Thymus (tissue), 11 donors: ENCODE results near the gene TBXAS1. TPM values are rescaled to one million over a fixed set of nuclear protein-coding genes. Genes with fewer than 3 reads are reported as not detected.

Experiments used
- DNase-seq, 9 donors: peaks; one replicate each; pipeline ENCODE4 v3.0.0-alpha.2; 2013; ENCODE audit warnings: low spot score in 9 of 9, low read depth in 6 of 9, missing footprints in 1 of 9
- H3K27ac ChIP-seq, 2 donors: one replicate each; pipeline ENCODE4 v1.5.1; 2013; ENCODE audit warnings: control low read depth in 1 of 2, low read depth in 1 of 2, low read length in 1 of 2, mild to moderate bottlenecking in 1 of 2, moderate library complexity in 1 of 2
- H3K27me3 ChIP-seq, 2 donors: one replicate each; pipeline ENCODE4 v1.5.1; 2013; ENCODE audit warnings: low read length in 1 of 2; ENCODE audit not compliant: control insufficient read depth in 2 of 2, insufficient read depth in 1 of 2
- H3K36me3 ChIP-seq, 2 donors: one replicate each; pipeline ENCODE4 v1.5.1; 2013; ENCODE audit warnings: low read length in 1 of 2, mild to moderate bottlenecking in 1 of 2, moderate library complexity in 1 of 2; ENCODE audit not compliant: control insufficient read depth in 2 of 2, insufficient read depth in 2 of 2
- H3K4me1 ChIP-seq, 2 donors: one replicate each; pipeline ENCODE4 v1.5.1; 2013; ENCODE audit warnings: low read length in 2 of 2; ENCODE audit not compliant: control insufficient read depth in 2 of 2, insufficient read depth in 2 of 2
- H3K4me3 ChIP-seq, 2 donors: one replicate each; pipeline ENCODE4 v1.5.1; 2013; ENCODE audit warnings: low read length in 2 of 2, control low read depth in 1 of 2, mild to moderate bottlenecking in 1 of 2
- H3K9me3 ChIP-seq, 2 donors: one replicate each; pipeline ENCODE4 v1.5.1; 2013; ENCODE audit warnings: low read length in 1 of 2, mild to moderate bottlenecking in 1 of 2; ENCODE audit not compliant: control insufficient read depth in 2 of 2, insufficient read depth in 1 of 2
- WGBS: extraction: QIAGEN DNeasy Blood & Tissue Kit; methylation state at CpG from one replicate; pipeline ENCODE4 v1.1.7; 2013; 5-methylcytosine and 5-hydroxymethylcytosine counted together
- polyA plus RNA-seq: library from polyadenylated mRNA; stranded (reverse); fragments of 200-250 nt; gene quantifications from one replicate; pipeline ENCODE4 v1.2.3, GENCODE V29; 2013
- total RNA-seq: library from RNA; stranded (reverse); fragments of 120-200 nt; gene quantifications from one replicate; pipeline ENCODE4 v1.2.4, GENCODE V29; 2013
- donor health status: healthy.

TBXAS1 gene
- total and polyA plus RNA-seq, 2 donors, result 15.3 to 16.3 TPM

GRCh38 chr7:140025814-140026433 is 196.9 kb downstream of the TBXAS1 start:
- no peaks in the 10 kb centered on the region for H3K9me3 ChIP-seq
- 92% methylated on average over 12 of the region's 12 CpGs for WGBS
- no peak overlapping the region for H3K4me3 ChIP-seq
- peaks cover 52 to 73% of the 10 kb centered on the region in 2 donors for H3K36me3 ChIP-seq
- DNase-seq, result no peak
- H3K4me1 ChIP-seq, result no peaks in the 10 kb centered on the region
- H3K27ac ChIP-seq, result no peak overlapping the region
- no peaks in the 10 kb centered on the region for H3K27me3 ChIP-seq

DNA sequence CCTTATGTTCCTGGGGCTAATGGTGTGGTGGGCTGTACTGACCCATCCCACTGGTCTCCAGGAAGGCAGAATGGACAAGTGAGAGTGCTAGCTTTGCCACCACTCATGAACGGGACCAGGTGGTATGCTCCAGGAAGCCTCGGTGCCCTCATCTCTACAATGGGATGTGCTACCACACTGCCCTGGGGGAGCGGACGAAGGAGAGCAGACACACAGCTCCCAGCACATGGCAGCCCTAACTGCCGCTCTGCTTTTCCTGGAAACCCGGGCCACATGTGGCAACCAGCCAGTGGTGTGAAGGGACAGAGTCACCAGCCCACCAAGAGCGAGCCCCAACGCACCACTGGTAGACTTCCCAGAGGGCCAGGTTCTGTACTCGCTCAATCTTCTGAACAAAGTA is 197.9 kb downstream of the TBXAS1 start:
- no peaks in the 10 kb centered on the region for H3K9me3 ChIP-seq
- no peak overlapping the region for H3K27ac ChIP-seq
- no peaks in the 10 kb centered on the region for H3K27me3 ChIP-seq
- H3K4me1 ChIP-seq, result no peaks in the 10 kb centered on the region
- WGBS, result 98% methylated on average over 9 of the region's 9 CpGs
- H3K36me3 ChIP-seq, result peaks cover 49 to 72% of the 10 kb centered on the region in 2 donors
- DNase-seq, result no peak
- no peak overlapping the region for H3K4me3 ChIP-seq

GRCh38 chr7:140027858-140028257 is 198.8 kb downstream of the TBXAS1 start:
- WGBS, result 97% methylated on average over 9 of the region's 9 CpGs
- DNase-seq, result no peak
- H3K36me3 ChIP-seq, result peaks cover 41 to 63% of the 10 kb centered on the region in 2 donors

GRCh38 chr7:140028311-140028710 is 199.2 kb downstream of the TBXAS1 start:
- H3K36me3 ChIP-seq, result peaks cover 39 to 60% of the 10 kb centered on the region in 2 donors
- H3K4me1 ChIP-seq, result no peaks in the 10 kb centered on the region
- H3K27ac ChIP-seq, result no peak overlapping the region
- WGBS, result 96% methylated on average over 4 of the region's 4 CpGs
- DNase-seq, result no peak
- no peaks in the 10 kb centered on the region for H3K27me3 ChIP-seq
- no peaks in the 10 kb centered on the region for H3K9me3 ChIP-seq
- no peak overlapping the region for H3K4me3 ChIP-seq

More at GRCh38 chr7:140027858-140028257, 198.8 kb downstream of the TBXAS1 start:
- no peak overlapping the region for H3K27ac ChIP-seq
- H3K27me3 ChIP-seq, result no peaks in the 10 kb centered on the region
- no peaks in the 10 kb centered on the region for H3K4me1 ChIP-seq
- no peaks in the 10 kb centered on the region for H3K9me3 ChIP-seq
- H3K4me3 ChIP-seq, result no peak overlapping the region

GRCh38 chr7:140029072-140029471 is 200.0 kb downstream of the TBXAS1 start:
- Histone ChIP-seq H3K27me3 (no peaks in the 10 kb centered on the region), H3K4me3 (no peak overlapping the region), H3K9me3 (no peaks in the 10 kb centered on the region), H3K36me3 (peaks cover 38 to 59% of the 10 kb centered on the region in 2 donors), H3K27ac (no peak overlapping the region), H3K4me1 (no peaks in the 10 kb centered on the region)
- DNase-seq, result no peak
- 97% methylated on average over 1 of the region's 1 CpG for WGBS

- H3K4me3 ChIP-seq, result no peak overlapping the region
- WGBS, result 99% methylated on average over 1 of the region's 1 CpG
- H3K27me3 ChIP-seq, result no peaks in the 10 kb centered on the region
- H3K36me3 ChIP-seq, result peaks cover 31 to 54% of the 10 kb centered on the region in 2 donors
- no peaks in the 10 kb centered on the region for H3K9me3 ChIP-seq
- no peak overlapping the region for H3K27ac ChIP-seq
- H3K4me1 ChIP-seq, result peaks cover 4 to 5% of the 10 kb centered on the region in 2 donors
- DNase-seq, result no peak
Measured at GRCh38 chr7:140031364-140031763, 202.3 kb downstream of the TBXAS1 start.

GRCh38 chr7:140033036-140033435 is 204.0 kb downstream of the TBXAS1 start:
- Histone ChIP-seq H3K4me1 (peaks cover 6 to 7% of the 10 kb centered on the region in 2 donors), H3K27ac (no peak overlapping the region), H3K9me3 (no peaks in the 10 kb centered on the region), H3K36me3 (peaks cover 28 to 51% of the 10 kb centered on the region in 2 donors), H3K4me3 (no peak overlapping the region), H3K27me3 (no peaks in the 10 kb centered on the region)
- 98% methylated on average over 8 of the region's 8 CpGs for WGBS
- no peak for DNase-seq

DNA sequence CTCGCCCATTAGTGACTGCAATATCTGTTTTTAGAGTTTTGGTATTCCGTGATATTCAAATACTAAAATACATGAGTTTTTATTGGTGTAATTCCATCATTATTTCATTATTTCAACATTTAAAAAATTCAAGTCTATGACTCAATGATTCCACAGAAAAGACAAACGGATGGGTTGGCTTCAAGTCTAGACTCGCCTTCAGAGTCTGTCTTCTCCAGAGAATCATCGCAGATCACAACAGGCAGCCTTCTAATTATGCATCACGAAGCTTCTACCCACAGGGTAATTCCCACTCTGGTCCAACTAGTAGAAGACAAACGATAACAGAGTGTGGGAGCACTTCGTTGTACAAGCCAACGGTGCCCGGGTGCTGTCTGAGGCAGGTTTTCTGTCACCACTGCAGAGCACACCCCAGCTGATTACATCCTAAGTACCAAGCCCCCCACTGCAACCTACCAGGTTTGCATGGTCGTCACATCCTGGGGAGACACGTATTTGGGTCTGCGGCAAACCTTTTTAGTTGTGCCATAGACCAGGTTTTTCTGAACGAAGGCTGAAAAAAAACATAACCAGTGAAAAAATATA is 204.8 kb downstream of the TBXAS1 start:
- Histone ChIP-seq H3K27ac (no peak overlapping the region), H3K36me3 (peaks cover 26 to 47% of the 10 kb centered on the region in 2 donors)
- 97% methylated on average over 14 of the region's 14 CpGs for WGBS

DNA sequence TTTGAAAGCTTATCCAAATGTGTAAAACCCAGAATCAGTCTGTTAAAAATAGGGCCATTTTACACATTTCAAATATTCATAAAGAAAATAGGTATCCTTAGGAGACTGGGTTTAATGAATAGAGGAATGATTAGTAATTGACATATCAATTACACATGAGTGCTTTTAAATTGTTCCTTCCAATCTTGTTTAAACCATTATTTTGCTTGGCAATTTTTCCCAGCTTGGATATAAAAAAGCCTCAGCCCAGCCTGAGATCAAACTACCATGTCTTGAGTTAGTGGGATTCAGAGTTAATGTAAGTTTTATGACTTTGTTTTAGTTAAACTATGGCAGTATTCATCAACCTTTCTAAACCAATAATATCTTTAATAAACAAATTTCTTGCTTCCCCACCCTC is 205.4 kb downstream of the TBXAS1 start:
- peaks cover 6 to 7% of the 10 kb centered on the region in 2 donors for H3K4me1 ChIP-seq
- H3K27ac ChIP-seq, result no peak overlapping the region
- no peaks in the 10 kb centered on the region for H3K27me3 ChIP-seq
- H3K36me3 ChIP-seq, result peaks cover 26 to 53% of the 10 kb centered on the region in 2 donors
- H3K9me3 ChIP-seq, result no peaks in the 10 kb centered on the region
- no peak overlapping the region for H3K4me3 ChIP-seq
- DNase-seq, result no peak

More for the DNA sequence above, 204.8 kb downstream of the TBXAS1 start:
- H3K4me3 ChIP-seq, result no peak overlapping the region
- no peaks in the 10 kb centered on the region for H3K27me3 ChIP-seq
- peaks cover 6 to 7% of the 10 kb centered on the region in 2 donors for H3K4me1 ChIP-seq
- no peaks in the 10 kb centered on the region for H3K9me3 ChIP-seq
- no peak for DNase-seq
